GM12878 (cell line): ENCODE data around the gene ZDHHC17.

Experiments used
- CREM ChIP-seq: IDR thresholded peaks from 2 replicates; pipeline ENCODE4 v1.6.1; 2014; ENCODE audit warnings: antibody characterized with exemption, low read depth
- GABPA ChIP-seq: IDR thresholded peaks from 2 replicates; pipeline ENCODE4 v1.6.1; 2014; ENCODE audit warnings: antibody characterized with exemption, low read depth, mild to moderate bottlenecking, inconsistent platforms
- MYC ChIP-seq: IDR thresholded peaks from 2 replicates; pipeline ENCODE4 v1.6.1; 2011; ENCODE audit warnings: mild to moderate bottlenecking, low read length, moderate library complexity, inconsistent platforms; ENCODE audit not compliant: insufficient read depth, insufficient replicate concordance, insufficient read length, severe bottlenecking
- PML ChIP-seq: IDR thresholded peaks from 2 replicates; pipeline ENCODE4 v1.6.1; 2012; ENCODE audit warnings: low read length, inconsistent platforms
- POLR2AphosphoS5 ChIP-seq: IDR thresholded peaks from 2 replicates; pipeline ENCODE4 v1.6.1; 2011; ENCODE audit warnings: mild to moderate bottlenecking, low read length, inconsistent platforms
- SPI1 ChIP-seq: IDR thresholded peaks from 2 replicates; pipeline ENCODE4 v1.6.1; 2011; ENCODE audit warnings: low read depth, mild to moderate bottlenecking, low read length, moderate library complexity, borderline replicate concordance; ENCODE audit not compliant: insufficient read depth
- TARDBP ChIP-seq: IDR thresholded peaks from 2 replicates; pipeline ENCODE4 v1.6.1; 2016; ENCODE audit warnings: borderline replicate concordance
- ZSCAN29 ChIP-seq: fragments of 450-650 bp; IDR thresholded peaks from 2 replicates; pipeline ENCODE4 v1.6.1; 2017; ENCODE audit warnings: mild to moderate bottlenecking, moderate library complexity
- TF ChIP-seq, protein P1 (sequence below), 3 experiments: IDR thresholded peaks in 2 of 3; conservative IDR thresholded peaks in 1 of 3; 2 replicates each; pipeline ENCODE4 v1.5.1; 2011; ENCODE audit warnings: low read depth in 3 of 3, low read length in 3 of 3, mild to moderate bottlenecking in 3 of 3, control low read depth in 2 of 3, moderate library complexity in 2 of 3, inconsistent platforms in 1 of 3, mixed read lengths in 1 of 3; ENCODE audit not compliant: control insufficient read depth in 2 of 3, insufficient read depth in 1 of 3; ENCODE audit errors: extremely low read depth in 1 of 3
- TF ChIP-seq, protein P2 (sequence below): IDR thresholded peaks from 2 replicates; pipeline ENCODE4 v1.6.1; 2012; ENCODE audit warnings: improper control_type of control experiment, low read depth, low read length; ENCODE audit not compliant: insufficient replicate concordance
- TF ChIP-seq, protein P3 (sequence below): fragments of 450-650 bp; IDR thresholded peaks from 2 replicates; pipeline ENCODE4 v1.6.1; 2017; ENCODE audit warnings: mild to moderate bottlenecking

GRCh38 chr12:76901628-76902380, 137.9 kb downstream of the ZDHHC17 start:
- TF ChIP-seq MYC (no peak), PML (no peak), GABPA (no peak), TARDBP (no peak), POLR2AphosphoS5 (no peak), ZSCAN29 (no peak), SPI1 (no peak), CREM (no peak)
- TF ChIP-seq, protein P1, sequence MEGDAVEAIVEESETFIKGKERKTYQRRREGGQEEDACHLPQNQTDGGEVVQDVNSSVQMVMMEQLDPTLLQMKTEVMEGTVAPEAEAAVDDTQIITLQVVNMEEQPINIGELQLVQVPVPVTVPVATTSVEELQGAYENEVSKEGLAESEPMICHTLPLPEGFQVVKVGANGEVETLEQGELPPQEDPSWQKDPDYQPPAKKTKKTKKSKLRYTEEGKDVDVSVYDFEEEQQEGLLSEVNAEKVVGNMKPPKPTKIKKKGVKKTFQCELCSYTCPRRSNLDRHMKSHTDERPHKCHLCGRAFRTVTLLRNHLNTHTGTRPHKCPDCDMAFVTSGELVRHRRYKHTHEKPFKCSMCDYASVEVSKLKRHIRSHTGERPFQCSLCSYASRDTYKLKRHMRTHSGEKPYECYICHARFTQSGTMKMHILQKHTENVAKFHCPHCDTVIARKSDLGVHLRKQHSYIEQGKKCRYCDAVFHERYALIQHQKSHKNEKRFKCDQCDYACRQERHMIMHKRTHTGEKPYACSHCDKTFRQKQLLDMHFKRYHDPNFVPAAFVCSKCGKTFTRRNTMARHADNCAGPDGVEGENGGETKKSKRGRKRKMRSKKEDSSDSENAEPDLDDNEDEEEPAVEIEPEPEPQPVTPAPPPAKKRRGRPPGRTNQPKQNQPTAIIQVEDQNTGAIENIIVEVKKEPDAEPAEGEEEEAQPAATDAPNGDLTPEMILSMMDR (IDR thresholded peaks at IDR 0.05 in 2 of 3, conservative IDR thresholded peaks at IDR 0.05 in 1 of 3; ENCODE audit: control insufficient read depth in 2 of 3, extremely low read depth in 1 of 3, insufficient read depth in 1 of 3, low read depth in 3 of 3, low read length in 3 of 3): no peak
- TF ChIP-seq, protein P2, sequence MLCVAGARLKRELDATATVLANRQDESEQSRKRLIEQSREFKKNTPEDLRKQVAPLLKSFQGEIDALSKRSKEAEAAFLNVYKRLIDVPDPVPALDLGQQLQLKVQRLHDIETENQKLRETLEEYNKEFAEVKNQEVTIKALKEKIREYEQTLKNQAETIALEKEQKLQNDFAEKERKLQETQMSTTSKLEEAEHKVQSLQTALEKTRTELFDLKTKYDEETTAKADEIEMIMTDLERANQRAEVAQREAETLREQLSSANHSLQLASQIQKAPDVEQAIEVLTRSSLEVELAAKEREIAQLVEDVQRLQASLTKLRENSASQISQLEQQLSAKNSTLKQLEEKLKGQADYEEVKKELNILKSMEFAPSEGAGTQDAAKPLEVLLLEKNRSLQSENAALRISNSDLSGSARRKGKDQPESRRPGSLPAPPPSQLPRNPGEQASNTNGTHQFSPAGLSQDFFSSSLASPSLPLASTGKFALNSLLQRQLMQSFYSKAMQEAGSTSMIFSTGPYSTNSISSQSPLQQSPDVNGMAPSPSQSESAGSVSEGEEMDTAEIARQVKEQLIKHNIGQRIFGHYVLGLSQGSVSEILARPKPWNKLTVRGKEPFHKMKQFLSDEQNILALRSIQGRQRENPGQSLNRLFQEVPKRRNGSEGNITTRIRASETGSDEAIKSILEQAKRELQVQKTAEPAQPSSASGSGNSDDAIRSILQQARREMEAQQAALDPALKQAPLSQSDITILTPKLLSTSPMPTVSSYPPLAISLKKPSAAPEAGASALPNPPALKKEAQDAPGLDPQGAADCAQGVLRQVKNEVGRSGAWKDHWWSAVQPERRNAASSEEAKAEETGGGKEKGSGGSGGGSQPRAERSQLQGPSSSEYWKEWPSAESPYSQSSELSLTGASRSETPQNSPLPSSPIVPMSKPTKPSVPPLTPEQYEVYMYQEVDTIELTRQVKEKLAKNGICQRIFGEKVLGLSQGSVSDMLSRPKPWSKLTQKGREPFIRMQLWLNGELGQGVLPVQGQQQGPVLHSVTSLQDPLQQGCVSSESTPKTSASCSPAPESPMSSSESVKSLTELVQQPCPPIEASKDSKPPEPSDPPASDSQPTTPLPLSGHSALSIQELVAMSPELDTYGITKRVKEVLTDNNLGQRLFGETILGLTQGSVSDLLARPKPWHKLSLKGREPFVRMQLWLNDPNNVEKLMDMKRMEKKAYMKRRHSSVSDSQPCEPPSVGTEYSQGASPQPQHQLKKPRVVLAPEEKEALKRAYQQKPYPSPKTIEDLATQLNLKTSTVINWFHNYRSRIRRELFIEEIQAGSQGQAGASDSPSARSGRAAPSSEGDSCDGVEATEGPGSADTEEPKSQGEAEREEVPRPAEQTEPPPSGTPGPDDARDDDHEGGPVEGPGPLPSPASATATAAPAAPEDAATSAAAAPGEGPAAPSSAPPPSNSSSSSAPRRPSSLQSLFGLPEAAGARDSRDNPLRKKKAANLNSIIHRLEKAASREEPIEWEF: no peak
- TF ChIP-seq, protein P3, sequence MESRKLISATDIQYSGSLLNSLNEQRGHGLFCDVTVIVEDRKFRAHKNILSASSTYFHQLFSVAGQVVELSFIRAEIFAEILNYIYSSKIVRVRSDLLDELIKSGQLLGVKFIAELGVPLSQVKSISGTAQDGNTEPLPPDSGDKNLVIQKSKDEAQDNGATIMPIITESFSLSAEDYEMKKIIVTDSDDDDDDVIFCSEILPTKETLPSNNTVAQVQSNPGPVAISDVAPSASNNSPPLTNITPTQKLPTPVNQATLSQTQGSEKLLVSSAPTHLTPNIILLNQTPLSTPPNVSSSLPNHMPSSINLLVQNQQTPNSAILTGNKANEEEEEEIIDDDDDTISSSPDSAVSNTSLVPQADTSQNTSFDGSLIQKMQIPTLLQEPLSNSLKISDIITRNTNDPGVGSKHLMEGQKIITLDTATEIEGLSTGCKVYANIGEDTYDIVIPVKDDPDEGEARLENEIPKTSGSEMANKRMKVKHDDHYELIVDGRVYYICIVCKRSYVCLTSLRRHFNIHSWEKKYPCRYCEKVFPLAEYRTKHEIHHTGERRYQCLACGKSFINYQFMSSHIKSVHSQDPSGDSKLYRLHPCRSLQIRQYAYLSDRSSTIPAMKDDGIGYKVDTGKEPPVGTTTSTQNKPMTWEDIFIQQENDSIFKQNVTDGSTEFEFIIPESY: no peak
